HG03565 (cell line): Measurements from ENCODE around the gene HGF.
"Not testable (repeated sequence)": the region's sequence is repeated elsewhere in the genome, so short reads cannot be mapped to it uniquely, and the experiment has no call there.

ENCODE experiments used
- ATAC-seq: cut with Tn5 transposase; IDR thresholded peaks from one replicate; pipeline ENCODE4 v1.9.1; 2021; ENCODE audit warnings: mild to moderate bottlenecking, moderate library complexity; ENCODE audit not compliant: unreplicated experiment

Gene HGF

GRCh38 chr7:81769891-81770727 lies at the start of gene HGF:
Gene HGF (minus strand): TSS chr7:81770047. CDS start chr7:81769971, 76 bp downstream.
- no peak for ATAC-seq

- ATAC-seq: no peak
Observed at GRCh38 chr7:81816312-81816711, 46.5 kb upstream of the HGF start.

GRCh38 chr7:81812866-81813476 lies 43.1 kb upstream of the HGF start:
- ATAC-seq: peak; percentile 98

GRCh38 chr7:81811956-81812865 lies 42.4 kb upstream of the HGF start:
- peak; percentile 39 for ATAC-seq

- no peak for ATAC-seq
Observed at GRCh38 chr7:81810476-81811155, 40.8 kb upstream of the HGF start.

- ATAC-seq: not testable (repeated sequence)
Observed at GRCh38 chr7:81808310-81808709, 38.5 kb upstream of the HGF start.

- no peak for ATAC-seq
Observed at GRCh38 chr7:81803267-81803666, 33.4 kb upstream of the HGF start.

- no peak for ATAC-seq
Observed at GRCh38 chr7:81802251-81802650, 32.4 kb upstream of the HGF start.

- no peak for ATAC-seq
Observed at GRCh38 chr7:81801532-81801931, 31.7 kb upstream of the HGF start.

GRCh38 chr7:81791568-81792518 lies 22.0 kb upstream of the HGF start:
- ATAC-seq: no peak

- no peak for ATAC-seq
Observed at GRCh38 chr7:81790686-81791085, 20.8 kb upstream of the HGF start.

- no peak for ATAC-seq
Observed at GRCh38 chr7:81790120-81790500, 20.3 kb upstream of the HGF start.

GRCh38 chr7:81789406-81790119 lies 19.7 kb upstream of the HGF start:
- ATAC-seq: no peak

GRCh38 chr7:81788246-81788645 lies 18.4 kb upstream of the HGF start:
- no peak for ATAC-seq

- ATAC-seq: peak; percentile 72
Observed at GRCh38 chr7:81783818-81784217, 14.0 kb upstream of the HGF start.

- no peak for ATAC-seq
Observed at GRCh38 chr7:81780914-81781693, 11.3 kb upstream of the HGF start.

- ATAC-seq: no peak
Observed at GRCh38 chr7:81779706-81780105, 9.9 kb upstream of the HGF start.

GRCh38 chr7:81777697-81778096 lies 7.8 kb upstream of the HGF start:
- no peak for ATAC-seq
